ENCODE data around the gene CD93.

The CD93 gene

DNA sequence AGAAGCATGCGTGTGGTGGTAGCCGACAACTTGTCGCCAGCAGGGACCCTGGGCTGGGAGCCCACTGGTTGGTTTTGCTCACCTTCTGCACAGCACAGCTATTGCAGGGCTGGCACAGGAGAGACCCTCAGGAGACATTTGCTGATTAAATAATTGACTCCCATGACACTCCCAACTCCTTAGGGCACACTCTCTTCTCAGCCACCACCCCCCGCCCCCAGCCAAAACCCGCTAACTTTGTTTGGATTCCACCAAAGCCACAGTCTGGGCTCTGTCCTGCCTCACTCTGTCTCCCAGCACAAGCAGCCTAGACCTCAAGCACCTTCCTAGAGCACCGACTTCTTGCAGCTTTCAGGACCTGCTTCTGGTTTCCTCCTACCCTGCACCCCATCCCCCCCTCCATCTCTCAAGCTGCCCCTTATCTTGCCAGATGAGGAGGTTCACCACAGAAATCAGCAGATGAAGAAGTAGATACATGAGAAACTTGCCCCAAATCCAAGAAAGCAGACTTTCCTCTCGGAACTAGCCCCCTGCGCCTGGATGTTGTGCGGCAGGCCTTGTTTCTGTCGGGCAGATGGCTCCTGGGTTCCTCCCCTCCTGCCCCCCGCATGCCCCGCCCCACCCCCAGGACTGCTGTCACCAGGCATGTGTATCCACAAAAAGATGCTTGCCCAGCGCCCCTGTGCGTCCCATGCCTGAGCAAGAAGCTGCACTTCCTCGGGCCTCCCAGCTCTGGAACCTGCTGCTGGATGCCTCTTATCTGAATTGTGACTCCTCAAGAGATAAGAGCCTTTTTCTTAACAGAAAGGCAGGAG, 35.0 kb upstream of the CD93 start:
- DNase-seq (ENCODE audit: low spot score) = no peak

DNA sequence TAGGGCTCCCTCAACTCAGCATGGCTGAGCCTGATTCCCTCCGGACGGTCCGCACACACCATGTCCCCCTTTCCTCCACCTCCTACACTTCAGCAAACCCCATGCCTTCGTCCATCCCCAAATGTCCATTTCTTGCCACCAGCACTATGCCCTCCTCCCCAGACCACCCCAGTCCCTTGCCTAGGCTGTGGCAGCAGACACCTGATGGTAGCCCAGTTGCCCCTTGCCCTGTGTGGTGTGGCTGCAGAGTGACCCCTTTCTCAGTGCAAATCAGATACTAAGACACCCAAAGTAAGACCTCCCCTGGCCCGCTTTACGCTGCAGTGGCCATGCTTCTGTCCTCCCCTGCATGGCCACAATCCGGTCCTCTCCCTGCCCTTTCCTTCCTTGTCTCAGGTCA, 34.1 kb upstream of the CD93 start:
- no peak for DNase-seq (ENCODE audit: low spot score)

DNA sequence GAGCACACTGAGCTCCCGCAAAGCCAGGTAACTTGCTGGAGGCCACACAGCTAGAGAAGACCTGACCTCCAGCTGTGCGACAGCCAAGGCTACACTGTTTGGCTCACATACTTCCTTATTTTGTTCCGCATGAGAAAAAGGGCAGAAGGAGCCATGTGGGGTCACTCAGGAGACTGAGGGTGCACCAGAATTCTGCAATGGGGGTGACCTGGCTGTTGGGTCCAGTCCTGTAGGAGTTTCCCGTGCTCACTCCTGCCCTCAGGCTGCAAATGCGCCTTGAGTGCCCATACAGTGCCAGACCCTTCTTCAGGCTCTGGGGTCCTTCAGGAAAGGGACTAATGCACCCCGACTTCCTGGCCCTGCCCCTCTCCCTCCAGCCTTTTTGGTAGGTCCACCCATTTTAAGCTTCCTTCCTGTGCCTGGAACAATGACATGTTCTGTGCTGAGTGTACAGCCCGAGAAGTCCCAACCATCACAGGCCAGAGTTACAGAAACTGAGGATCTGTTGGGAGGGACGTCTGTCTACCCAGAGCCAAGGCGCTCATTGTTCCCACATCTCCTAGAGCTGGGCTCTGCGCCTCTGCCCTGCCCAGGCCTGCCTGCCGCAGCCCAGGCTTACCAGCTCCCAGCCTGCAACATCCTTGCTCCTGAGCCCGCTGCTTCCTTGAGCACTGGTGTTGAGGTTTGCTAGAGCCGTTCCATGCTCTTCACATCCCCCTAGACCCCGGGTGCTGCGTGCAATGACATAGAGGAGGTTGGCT, 33.5 kb upstream of the CD93 start:
- DNase-seq (ENCODE audit: low spot score) = no peak

DNA sequence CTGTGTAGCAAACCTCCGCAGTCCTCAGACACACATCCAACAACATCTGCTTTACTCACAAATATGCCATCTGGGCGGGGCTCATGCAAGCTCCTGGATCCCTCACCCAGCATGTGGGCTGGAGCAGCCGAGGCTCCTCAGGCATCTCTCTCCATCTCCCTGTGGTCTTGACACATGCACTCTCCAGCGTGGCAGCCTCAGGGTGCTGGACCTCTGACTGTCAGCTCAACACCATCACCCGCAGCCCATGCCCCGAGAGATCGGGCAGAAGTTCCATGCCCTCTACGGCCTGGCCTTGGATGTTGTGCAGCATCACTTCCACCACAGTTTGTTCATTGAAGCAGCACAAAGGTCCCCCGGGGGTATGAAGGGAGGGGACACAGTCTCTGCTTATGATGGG, 32.6 kb upstream of the CD93 start:
- DNase-seq (ENCODE audit: low spot score) = no peak

DNA sequence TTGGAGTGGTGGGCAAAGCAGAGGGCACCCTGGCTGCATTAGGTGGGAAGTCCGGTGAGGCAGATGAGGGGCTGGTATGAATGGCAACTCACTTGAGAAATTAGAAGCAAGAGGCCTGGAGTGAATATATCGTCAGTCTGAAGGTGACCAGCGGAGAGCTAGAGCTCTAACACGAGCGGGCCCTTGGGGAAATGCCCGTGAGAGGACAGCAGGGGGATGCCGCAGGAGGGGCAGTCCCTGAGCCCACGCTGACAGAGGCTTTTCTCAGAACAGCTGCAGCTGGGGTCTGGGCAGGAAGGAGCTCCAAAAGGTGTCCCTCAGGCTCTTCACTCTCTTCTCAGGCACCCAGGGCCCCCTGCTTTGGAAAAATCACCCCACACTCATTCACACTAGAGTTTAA, 32.0 kb upstream of the CD93 start:
- no peak for DNase-seq (ENCODE audit: low spot score)

DNA sequence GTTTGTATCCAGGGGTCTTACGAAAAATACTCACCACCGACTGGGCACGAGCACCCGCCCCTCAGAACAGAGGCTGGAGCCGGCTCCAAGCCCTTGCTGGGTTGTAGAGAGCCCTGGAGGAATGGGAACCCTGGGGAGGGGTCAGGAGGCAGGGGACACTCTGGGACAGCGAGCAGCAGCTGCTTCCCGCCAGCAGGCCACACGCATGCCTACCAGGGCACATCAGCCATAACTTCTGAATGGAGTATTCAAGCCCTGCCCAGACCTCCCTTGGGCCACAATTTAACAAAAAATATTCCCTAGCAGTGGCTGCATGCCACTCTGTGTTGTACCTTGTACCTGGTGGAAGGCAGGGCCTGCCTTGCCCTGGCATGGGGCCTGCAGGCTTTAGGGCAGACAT, 31.6 kb upstream of the CD93 start:
- no peak for DNase-seq (ENCODE audit: low spot score)

DNA sequence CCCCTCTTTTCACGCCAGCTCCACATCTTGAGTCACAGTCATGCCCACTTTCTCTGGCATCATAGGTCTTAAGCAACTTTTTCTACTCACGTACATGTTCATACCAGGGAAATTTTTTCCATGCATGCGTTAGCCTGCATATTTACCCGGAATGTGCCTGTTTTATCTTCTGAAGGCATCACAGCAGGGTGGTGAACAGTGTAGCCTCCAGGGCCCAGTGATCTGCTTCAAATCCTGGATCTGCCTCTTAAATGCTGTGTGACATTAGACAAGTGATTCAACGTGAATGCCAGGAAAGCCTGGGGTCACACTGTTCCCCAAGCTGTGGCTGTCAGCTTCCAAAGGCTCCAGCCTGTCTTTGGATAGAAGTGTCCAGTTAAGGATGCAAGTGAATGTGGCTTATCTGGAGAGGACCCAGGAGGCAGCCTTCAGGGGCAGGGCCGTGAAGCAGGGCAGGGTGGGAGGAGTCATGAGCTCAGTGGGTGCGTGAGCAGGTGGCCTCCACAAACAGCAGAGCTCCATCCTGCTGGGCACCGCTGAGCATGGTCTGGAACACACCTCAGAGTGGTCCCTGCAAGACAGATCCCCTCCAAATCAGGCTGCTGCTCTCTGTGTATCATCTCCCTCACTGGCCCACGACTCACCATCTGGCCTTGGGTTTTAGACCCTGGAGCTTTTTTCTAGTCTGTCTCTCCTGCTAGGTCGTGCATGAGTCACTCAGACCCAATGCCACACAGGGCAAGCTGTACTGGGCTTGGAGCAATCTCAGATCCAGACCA, 30.4 kb upstream of the CD93 start:
- DNase-seq (ENCODE audit: low spot score) = no peak

DNA sequence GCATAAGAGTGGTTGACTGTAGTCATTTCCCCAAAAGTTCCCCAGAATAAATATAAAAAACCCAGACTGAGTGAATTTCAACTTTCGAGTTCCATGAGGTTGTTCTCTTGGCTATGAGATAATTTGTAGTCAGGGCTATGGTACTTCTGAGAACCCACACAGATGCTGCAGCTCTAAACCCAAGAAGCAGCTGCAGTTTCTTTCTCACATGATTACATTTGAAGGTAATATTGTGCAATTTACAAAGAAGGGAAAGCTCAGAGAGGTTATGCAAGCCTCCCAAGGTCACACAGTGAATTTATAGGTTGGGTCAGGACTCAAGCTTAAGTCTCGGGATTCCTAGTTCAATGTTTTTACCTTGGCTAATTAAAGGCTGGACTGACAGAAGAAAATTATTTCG, 29.7 kb upstream of the CD93 start:
- no peak for DNase-seq (ENCODE audit: low spot score)

DNA sequence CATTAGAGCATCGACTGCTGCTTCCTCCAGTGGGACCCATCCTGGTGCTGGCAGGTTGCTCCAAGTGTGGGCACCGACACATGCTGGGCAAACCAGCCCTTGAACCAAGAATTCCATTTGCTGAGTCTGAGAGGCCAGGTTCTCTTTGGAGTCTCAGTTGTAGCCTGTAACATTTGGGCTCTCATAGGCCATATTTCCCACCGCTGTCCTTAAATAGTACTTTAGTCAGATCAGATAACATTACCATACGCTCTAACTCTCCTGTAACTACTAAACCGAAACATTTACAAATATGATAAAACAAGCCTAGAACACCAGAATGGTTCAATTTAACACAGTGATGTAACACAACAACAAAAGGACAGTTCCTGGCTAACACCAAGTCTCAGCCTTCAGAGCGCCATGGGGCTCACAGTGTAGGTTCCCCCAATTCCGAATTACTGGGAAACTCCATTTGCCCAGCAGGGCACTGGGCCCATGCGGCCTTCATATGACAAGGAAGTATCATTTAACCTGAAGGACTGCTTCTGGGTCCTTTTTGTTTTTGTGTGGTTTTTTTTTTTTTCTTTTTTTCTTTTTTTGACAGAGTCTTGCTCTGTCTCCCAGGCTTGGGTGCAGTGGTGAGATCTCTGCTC, 28.4 kb upstream of the CD93 start:
- DNase-seq (ENCODE audit: low spot score) = no peak

DNA sequence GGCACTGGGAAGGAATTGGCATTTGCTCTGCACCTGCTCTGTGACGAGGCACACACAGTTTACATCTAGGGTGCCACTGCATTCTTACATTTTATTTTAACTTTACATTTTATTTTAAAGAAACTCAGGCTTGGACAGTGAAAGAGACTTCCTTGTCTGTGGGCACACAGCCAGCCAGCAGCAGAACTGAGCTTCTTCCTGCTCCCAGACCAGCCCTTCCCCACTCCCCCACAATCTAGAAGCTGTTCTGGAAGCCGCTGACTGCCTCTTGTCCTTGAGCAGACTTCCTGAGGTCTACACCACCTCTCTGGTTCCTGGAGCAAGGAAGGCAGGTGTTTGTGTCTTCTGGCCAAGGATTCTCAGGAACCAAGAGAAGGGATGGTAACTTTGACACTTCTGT, 27.9 kb upstream of the CD93 start:
- DNase-seq (ENCODE audit: low spot score) = no peak

DNA sequence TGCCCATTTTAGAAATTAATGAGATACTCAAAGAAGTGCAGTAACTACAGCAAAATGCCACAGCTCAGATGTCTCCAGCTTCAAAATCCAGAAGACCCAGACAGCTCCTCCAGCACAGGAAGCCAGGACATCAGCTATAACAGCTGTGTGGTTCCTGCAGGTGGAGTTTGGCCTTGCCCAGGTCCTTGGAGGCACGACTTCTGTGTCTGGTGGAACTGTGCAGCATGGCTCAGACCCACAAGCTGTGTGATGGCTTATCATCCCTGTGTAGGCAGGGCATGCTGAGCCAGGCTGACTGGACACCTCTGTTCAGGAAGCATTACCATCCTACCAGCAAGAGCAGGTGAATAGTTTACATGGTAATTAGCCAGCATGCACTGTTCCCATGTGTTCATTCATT, 26.5 kb upstream of the CD93 start:
- no peak for DNase-seq (ENCODE audit: low spot score)

DNA sequence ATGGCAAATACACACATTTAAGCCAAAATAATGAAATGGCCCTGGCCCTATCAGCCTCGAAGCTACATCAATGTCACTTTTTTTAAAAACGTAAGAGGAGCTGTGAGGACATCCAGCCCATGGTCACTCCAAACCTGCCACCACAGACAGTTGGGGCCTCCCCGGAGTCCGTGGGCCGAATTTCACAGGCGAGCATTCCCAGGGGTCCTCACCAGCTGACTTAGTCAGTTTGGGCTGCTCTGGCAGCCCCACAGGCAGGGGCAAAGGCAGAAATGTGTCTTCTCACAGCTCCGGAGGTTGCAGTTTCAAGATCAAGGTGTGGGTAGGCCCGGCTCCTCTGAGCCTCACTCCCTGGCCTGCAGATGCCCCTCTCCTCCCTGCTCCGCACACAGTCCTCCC, 25.8 kb upstream of the CD93 start:
- no peak for DNase-seq (ENCODE audit: low spot score)

DNA sequence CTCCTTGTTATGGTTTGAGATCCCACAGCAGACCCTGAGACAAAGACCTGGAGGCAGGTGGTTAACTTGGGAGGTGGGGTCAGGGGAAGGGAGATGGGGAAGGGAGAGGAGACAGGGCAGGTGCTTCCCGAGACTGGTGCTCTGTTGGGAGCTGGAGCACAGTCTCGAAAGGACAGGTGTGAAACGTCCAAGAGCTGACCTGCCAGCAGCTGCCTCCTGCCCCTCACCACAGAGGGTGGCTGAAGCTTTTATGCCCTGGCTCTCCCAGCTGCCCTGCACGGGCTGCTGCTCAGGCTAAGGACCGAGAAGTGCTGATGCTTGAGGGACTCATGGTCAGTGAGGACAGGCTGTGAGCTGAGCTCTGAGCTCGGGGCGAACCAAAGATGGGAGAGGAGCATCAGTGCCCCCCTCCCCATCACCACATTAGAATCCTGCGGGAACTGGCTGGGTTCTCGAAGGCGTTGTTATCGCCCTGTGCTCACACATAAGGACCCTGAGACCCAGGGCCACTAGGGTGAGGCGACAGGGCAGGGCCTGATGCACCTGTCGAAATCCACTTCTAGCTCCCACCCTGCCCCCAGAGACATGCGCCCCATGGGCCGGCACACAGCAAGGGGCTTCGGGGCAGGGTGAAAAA, 25.3 kb upstream of the CD93 start:
- no peak for DNase-seq (ENCODE audit: low spot score)

DNA sequence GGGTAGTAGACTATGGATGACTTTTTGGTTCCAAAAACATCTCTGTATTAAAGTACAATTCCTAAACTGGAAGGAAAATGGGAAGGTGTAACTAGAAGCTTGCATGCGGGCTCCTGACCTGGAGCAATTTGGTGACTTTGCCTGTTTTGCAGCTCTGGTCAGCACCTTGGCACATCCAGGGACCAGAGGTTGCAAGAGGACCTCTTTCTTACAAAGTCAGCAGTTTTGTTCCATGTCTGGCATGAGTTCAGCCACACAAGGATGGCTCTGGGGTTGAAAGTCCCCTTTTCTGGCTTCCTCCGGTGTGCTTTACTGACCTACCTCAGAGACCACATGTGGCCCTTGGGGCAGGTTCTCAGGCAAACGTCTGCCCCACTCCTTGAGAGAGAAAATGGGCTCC, 22.7 kb upstream of the CD93 start:
- no peak for DNase-seq (ENCODE audit: low spot score)

DNA sequence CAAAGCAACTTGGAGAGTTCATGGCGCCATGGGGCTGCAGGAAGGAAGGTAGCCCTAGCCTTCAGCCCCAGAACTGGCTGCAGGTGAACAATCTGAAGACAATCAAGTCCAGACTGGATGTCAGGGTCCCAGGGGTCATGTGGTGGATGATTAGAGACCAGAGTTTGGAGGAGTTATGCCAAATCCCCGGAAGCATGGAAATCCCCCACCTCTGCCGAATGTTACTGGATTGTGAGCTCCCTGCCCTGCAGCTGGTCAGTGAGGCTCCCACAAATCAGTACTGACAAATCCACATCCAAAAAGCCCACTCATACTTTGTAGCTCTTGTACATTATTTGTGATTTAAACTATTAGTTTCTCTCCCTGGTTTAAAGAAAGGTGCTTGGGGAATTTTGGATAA, 21.3 kb upstream of the CD93 start:
- no peak for DNase-seq (ENCODE audit: low spot score)

DNA sequence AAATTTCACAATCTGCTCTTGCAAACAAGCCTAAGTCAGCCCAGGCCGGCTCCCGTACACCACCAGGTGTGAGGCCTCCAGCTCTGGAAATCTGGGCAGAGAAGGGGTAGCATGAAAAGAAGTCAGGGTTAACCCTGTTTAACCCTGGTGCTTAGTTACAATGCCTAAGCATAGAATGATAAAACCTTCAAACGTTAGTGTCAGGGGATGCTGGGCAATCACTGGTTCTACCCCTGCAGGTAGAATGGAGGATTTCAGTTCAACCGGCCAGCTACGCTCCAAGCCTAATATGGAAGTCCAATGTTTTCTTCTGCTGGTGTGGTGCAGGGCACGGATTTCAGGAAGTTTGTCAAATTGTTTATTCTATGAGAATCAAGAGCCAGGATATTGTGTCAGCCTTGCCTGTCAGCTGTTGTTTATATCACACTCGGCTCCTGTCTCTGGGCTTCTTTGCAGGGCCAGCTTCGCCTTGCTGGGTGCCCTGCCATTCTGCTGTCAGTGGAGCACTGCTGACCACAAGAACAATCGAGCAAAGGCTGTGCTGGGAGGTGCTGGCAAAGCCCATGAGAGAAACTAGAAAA, 20.2 kb upstream of the CD93 start:
- DNase-seq (ENCODE audit: low spot score) = no peak

DNA sequence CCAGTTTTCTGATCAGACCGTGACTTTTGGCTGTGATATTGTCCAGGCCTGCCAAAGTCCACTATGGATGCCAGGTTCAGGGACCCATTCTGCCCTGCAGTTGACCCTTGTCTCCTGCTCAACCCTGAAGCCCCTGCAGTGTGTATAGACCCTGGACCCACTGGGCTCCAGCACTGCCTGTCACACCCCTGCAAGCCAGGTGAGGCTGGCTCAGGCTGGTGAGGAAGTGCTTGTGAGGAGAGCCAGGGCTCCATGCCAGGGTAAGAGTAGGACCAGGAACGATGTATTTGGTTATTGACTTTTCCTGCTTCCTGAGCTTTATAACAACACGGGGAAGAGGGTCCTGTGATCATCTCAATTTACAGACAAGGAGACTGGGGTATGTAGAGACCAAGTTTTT, 19.1 kb upstream of the CD93 start:
- no peak for DNase-seq (ENCODE audit: low spot score)

DNA sequence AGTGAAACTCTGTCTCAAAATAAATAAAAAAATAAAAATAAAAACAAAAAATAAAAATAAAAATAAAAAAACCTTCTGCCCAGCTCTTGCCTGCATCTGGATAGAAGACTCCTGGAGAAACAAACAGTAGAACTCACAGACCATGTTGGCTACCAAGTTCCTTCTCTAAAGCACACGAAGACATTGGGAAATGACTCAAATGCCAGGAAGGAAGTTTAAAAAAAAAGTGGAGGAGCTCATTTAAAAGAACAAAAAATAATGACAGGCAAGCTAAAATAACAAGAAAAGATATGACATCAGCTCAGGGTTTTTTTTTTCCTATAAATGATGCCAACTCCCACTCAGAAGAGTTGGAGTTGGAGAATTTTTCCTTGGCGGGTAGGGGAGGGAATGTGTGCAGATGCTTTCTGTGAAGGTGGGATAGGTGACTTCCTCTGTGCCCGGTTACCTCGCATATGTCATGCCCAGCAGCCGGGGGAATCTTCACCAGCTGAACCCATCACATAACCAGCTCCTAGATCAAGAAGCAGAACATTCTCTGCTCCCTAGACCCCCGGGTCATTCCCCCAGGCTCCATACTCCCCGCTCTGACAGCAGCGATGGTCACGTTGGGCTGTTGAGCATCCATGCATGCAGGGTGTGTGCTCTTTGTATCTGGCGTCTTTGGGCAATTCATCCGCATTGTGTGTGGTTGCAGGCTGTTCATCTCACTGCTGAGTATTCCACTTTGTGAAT, 17.3 kb upstream of the CD93 start:
- no peak for DNase-seq (ENCODE audit: low spot score)

DNA sequence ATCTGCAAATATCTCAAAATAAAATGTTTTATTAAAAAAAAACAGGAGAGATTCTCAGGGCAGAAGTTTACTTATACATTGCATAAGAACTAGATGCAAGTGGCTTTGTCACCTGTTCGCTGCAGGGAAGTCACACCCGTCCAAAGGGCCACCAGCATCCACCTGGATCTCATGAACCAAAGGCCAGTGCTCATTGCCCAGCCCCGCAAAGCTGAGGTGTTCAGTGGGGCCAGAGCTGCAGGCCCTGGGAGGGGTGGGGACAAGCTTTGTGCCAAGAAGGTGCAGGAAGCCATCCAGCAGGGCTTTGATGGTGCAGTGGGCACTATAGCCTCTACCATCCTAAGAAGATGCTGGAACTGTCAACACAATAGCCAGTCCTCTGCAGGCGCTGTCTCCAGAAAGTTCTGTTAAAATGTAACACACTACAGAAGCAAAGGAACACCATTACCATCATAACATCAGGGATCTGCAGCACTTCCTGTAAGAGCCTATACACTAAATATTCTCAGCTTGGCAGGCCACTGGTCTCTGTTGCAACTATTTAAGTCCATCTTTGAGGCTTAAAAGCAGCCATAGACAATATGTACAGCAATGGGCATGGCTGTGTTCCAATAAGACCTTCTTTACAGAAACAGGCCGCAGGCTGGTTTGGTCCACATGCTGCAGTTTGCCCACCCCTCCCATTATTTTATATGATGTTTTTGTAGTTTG, 15.7 kb upstream of the CD93 start:
- no peak for DNase-seq (ENCODE audit: low spot score)

DNA sequence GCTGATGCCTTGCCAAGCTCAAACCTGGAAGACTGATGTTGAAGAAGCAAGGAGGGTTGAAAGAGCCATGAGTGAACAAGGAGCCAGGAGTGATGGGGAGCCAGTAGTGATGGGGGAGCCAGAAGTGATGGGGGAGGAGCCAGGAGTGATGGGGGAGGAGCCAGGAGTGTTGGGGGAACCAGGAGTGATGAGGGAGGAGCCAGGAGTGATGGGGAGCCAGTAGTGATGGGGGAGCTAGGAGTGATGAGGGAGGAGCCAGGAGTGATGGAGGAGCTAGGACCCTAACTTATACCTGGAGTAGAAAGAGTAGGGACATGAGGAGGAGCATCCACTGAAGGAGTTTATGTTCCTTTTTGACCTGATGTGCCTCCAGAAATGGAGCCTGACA, 14.6 kb upstream of the CD93 start:
- DNase-seq (ENCODE audit: low spot score) = no peak
